VCaP (cell line): ENCODE measurements around the gene IL18R1.

ENCODE experiments used
- H3K27ac ChIP-seq: fragments of 450-650 bp; 2 replicates; pipeline ENCODE4 v1.5.1; 2017
- CTCF ChIP-seq: fragments of 450-650 bp; conservative IDR thresholded peaks from 2 replicates; pipeline ENCODE4 v1.5.1; 2017; ENCODE audit warnings: mild to moderate bottlenecking, moderate library complexity

Gene IL18R1

GRCh38 chr2:102425441-102426132 is 70.0 kb downstream of the IL18R1 start:
- TF ChIP-seq CTCF: no peak
- no peak overlapping the region for H3K27ac ChIP-seq

DNA sequence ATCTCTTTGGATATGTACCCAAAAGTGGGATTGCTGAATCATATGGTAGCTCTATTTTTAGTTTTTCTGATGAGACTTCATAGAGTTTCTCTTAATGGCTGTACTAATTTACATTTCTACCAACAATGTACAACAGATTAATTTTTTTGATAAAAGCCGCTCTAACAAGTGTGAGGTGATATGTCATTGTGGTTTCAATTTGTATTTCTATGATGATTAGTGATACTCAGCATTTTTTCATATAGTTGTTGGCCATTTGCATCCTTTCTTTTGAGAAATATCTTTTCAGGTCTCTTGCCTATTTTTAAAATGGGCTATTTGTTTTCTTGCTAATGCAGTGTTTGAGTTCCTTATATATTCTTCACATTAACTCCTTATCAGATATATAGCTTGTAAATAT is 71.7 kb downstream of the IL18R1 start:
- TF ChIP-seq CTCF: no peak
- no peak overlapping the region for H3K27ac ChIP-seq

- TF ChIP-seq CTCF: no peak
- H3K27ac ChIP-seq: no peak overlapping the region
Observed at GRCh38 chr2:102428573-102428972, 73.0 kb downstream of the IL18R1 start.

DNA sequence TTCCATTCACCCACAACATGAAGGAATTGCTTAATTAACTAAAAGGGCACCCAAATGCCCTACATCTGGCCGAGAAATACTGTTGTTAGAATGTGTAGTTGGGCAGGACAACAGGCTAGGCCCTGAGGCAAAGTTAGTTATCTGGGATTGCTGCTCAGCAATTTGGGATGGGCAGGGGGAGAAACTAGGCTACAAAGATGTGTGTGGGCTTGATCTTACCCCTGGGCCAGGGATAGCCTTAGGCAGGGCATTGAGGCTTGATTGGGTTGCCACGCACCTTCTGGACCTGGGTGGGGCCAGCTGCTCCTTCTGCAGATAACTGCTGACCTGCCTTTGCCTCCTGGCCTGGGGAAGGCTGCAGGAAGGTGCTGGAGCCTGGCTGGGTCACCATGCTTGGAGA is 76.8 kb downstream of the IL18R1 start:
- TF ChIP-seq CTCF: no peak
- no peak overlapping the region for H3K27ac ChIP-seq

GRCh38 chr2:102433973-102434654 is 78.5 kb downstream of the IL18R1 start:
- H3K27ac ChIP-seq: no peak overlapping the region
- no peak for TF ChIP-seq CTCF

DNA sequence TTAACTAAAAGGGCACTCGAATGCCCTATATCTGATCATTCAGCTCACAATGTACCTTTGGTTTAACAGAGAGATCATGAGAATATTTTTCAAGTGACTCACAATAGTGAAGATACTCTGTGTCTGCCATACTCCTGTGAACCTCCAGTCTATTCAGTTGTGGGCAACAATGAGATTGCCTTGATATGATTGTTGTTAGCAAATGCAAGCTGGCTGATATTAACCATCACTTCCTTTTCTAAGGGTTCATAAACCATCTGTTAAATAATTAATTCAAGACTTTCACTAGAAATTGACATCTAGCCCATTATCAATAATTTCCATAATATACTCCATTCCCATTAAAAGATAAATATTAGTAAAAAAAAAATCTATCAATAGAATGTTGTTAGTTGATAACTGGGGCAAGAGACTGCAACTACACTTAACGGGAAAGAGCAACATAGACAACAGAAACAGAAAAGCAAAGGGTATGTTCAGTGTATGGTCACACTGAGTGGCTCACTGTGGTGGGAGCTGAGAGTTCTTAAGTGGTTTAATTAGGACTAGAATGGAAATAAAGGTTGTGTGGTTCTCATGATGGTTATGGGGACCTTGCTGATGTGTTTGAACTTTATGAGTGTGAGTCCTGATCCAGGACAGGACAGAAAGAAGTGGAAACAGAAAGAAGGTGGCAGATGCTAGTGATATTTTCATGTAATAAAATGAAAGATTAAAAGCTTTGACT is 79.2 kb downstream of the IL18R1 start:
- H3K27ac ChIP-seq: no peak overlapping the region
- TF ChIP-seq CTCF: no peak

DNA sequence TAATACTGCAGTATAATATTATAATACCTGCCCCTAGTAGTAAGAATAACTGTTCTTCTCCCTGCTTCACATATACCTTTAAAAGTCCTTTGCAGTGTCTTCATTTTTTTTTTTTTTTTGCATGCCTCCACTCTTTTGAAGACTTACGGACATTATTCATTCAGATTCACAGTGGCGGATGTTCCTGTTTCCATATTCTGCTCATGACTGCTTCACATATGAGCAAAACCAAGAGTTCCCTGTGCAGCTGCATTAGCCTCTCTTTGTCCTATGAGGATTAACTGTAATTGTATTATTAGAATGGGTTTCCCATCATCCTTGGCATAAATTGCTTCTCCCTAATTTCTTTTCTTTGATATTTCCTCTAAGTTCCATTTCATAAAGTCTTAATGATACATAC is 80.1 kb downstream of the IL18R1 start:
- TF ChIP-seq CTCF: no peak
- H3K27ac ChIP-seq: no peak overlapping the region
